ENCODE results near the gene DNHD1. TPM values are rescaled to one million over a fixed set of nuclear protein-coding genes. Genes with fewer than 3 reads are reported as not detected.

Gene DNHD1
- total and polyA plus RNA-seq, 2 of the 8 experiments (the other 6 are each of a cell fraction or from before 2014, with no cell fraction given): 5.0 to 6.8 TPM

DNA sequence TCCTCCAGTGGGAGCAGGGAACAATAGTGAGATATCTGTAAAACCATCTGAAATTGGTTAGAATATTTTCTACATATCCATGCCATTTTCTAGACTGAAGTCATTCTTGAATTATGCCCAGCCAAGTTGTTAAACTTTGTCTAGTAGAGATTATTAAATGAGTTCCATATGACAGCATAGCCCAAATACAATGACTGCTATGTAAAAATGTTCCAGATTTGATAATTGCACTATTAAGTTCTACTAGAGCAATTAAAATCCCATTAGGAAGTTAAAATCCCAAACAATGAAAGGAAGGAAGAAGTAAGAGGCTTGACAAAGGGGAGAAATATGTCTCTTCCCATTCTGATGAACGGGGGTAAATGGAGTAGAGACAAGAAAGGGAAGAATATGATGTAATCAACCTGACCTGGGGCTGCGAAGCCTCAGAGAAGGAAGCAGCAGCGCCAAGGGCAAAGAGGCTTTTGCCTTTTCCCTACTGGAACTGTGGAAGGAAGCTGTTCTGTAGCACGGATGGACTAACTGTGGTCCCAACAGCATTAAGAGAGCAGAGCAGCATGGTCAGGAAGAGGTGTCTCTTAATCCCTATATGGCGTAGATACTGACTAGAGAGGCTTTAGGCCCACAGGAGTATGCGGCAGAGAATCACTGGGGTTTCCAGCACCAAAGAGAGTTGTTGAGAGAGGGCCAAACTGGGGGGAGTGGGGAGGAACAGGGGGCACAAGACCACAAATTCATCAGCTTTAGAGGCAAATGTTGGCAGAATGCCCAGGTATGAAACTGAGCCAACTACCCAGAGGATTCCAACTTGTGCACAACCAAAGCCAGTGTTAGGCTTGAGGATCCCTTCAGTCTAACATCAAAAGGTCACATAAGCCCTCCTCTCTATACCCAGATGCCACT is 79.6 kb downstream of the DNHD1 start (continued):
- TF ChIP-seq, protein P1, sequence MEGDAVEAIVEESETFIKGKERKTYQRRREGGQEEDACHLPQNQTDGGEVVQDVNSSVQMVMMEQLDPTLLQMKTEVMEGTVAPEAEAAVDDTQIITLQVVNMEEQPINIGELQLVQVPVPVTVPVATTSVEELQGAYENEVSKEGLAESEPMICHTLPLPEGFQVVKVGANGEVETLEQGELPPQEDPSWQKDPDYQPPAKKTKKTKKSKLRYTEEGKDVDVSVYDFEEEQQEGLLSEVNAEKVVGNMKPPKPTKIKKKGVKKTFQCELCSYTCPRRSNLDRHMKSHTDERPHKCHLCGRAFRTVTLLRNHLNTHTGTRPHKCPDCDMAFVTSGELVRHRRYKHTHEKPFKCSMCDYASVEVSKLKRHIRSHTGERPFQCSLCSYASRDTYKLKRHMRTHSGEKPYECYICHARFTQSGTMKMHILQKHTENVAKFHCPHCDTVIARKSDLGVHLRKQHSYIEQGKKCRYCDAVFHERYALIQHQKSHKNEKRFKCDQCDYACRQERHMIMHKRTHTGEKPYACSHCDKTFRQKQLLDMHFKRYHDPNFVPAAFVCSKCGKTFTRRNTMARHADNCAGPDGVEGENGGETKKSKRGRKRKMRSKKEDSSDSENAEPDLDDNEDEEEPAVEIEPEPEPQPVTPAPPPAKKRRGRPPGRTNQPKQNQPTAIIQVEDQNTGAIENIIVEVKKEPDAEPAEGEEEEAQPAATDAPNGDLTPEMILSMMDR (IDR thresholded peaks at IDR 0.05; ENCODE audit: control extremely low read depth in 1 of 3, insufficient read depth in 1 of 3, low read depth in 1 of 3, low read length in 3 of 3): no peak
- TF ChIP-seq EZH2 (IDR thresholded peaks at IDR 0.05; ENCODE audit: low read depth, low read length, severe bottlenecking) (no peak), POLR2A (IDR thresholded peaks at IDR 0.05; ENCODE audit: control extremely low read depth in 1 of 2, low read depth in 2 of 2, low read length in 2 of 2) (no peak), TAF7 (optimal IDR thresholded peaks at IDR 0.05; ENCODE audit: borderline replicate concordance, low read depth, low read length) (no peak)

All from H1 (cell line).